GM12874 (cell line): Measurements from ENCODE around the gene SH3BP2.

Experiments used
- CTCF ChIP-seq: IDR thresholded peaks from 2 replicates; pipeline ENCODE4 v1.5.1; 2011; ENCODE audit warnings: low read depth, mild to moderate bottlenecking, control low read depth, low read length, moderate library complexity; ENCODE audit not compliant: insufficient read depth

Gene SH3BP2

GRCh38 chr4:2819244-2820215, 26.6 kb downstream of the SH3BP2 start:
- TF ChIP-seq CTCF, result no peak

- no peak for TF ChIP-seq CTCF
Measured at GRCh38 chr4:2820216-2820982, 27.5 kb downstream of the SH3BP2 start.

GRCh38 chr4:2822461-2823300, 29.8 kb downstream of the SH3BP2 start:
- no peak for TF ChIP-seq CTCF

GRCh38 chr4:2823301-2823670, 30.4 kb downstream of the SH3BP2 start:
- TF ChIP-seq CTCF, result no peak

GRCh38 chr4:2823671-2824328, 30.9 kb downstream of the SH3BP2 start:
- TF ChIP-seq CTCF, result no peak

- no peak for TF ChIP-seq CTCF
Measured at GRCh38 chr4:2824329-2824835, 31.5 kb downstream of the SH3BP2 start.
